ENCODE measurements around the gene PDGFRB.

- TF ChIP-seq CTCF (IDR thresholded peaks at IDR 0.05): no peak
- TF ChIP-seq POLR2A (IDR thresholded peaks at IDR 0.05): no peak
Measured at GRCh38 chr5:150131461-150131860, 24.2 kb downstream of the PDGFRB start.

Measured in body of pancreas (tissue), 4 donors.